GM12878 (cell line): ENCODE results near the gene CAB39. TPM values are rescaled to one million over a fixed set of nuclear protein-coding genes. Genes with fewer than 3 reads are reported as not detected.

Experiments used
- BCL11A ChIP-seq: IDR thresholded peaks from 2 replicates; pipeline ENCODE4 v1.6.1; 2011; ENCODE audit warnings: low read depth, low read length
- BCL3 ChIP-seq: IDR thresholded peaks from 2 replicates; pipeline ENCODE4 v1.6.1; 2011; ENCODE audit warnings: borderline replicate concordance, low read depth, mild to moderate bottlenecking, moderate library complexity, low read length; ENCODE audit not compliant: insufficient read depth, poor library complexity, severe bottlenecking
- BHLHE40 ChIP-seq, 2 experiments: fragments of 450-650 bp in 1 of 2; IDR thresholded peaks; 2 replicates each; pipeline ENCODE4 v1.6.1; 2011 to 2017; ENCODE audit warnings: low read depth in 2 of 2, borderline replicate concordance in 1 of 2, improper control_type of control experiment in 1 of 2, low read length in 1 of 2, mild to moderate bottlenecking in 1 of 2
- CBX3 ChIP-seq: fragments of 200-600 bp; sonication (generic); IDR thresholded peaks from 2 replicates; pipeline ENCODE4 v1.6.1; 2016; ENCODE audit warnings: low read depth, borderline replicate concordance
- CEBPZ ChIP-seq: fragments of 150-350 bp; IDR thresholded peaks from 2 replicates; pipeline ENCODE4 v1.6.1; 2016; ENCODE audit warnings: low read depth, low read length
- EP300 ChIP-seq, 2 experiments: fragments of 150-350 bp in 1 of 2; IDR thresholded peaks; 2 replicates each; pipeline ENCODE4 v1.6.1; 2011 to 2012; ENCODE audit warnings: low read depth in 2 of 2, low read length in 2 of 2, borderline replicate concordance in 1 of 2, improper control_type of control experiment in 1 of 2, inconsistent platforms in 1 of 2; ENCODE audit not compliant: control insufficient read depth in 1 of 2
- IKZF1 ChIP-seq: fragments of 450-650 bp; conservative IDR thresholded peaks from 2 replicates; pipeline ENCODE4 v1.6.1; 2017; ENCODE audit warnings: antibody characterized with exemption, mild to moderate bottlenecking
- JUNB ChIP-seq: IDR thresholded peaks from 2 replicates; pipeline ENCODE4 v1.6.1; 2016; ENCODE audit warnings: antibody characterized with exemption, mild to moderate bottlenecking
- KDM1A ChIP-seq: fragments of 200-600 bp; sonication (generic); IDR thresholded peaks from 2 replicates; pipeline ENCODE4 v1.6.1; 2016; ENCODE audit warnings: borderline replicate concordance
- MEF2A ChIP-seq: IDR thresholded peaks from 2 replicates; pipeline ENCODE4 v1.6.1; 2011; ENCODE audit warnings: low read depth, mild to moderate bottlenecking, low read length, moderate library complexity; ENCODE audit not compliant: insufficient read depth
- MTA3 ChIP-seq: IDR thresholded peaks from 2 replicates; pipeline ENCODE4 v1.6.1; 2012; ENCODE audit warnings: low read length, inconsistent platforms, borderline replicate concordance
- NFIC ChIP-seq: IDR thresholded peaks from 2 replicates; pipeline ENCODE4 v1.6.1; 2012; ENCODE audit warnings: low read depth, mild to moderate bottlenecking, inconsistent platforms, low read length, moderate library complexity
- NR2C2 ChIP-seq: IDR thresholded peaks from 2 replicates; pipeline ENCODE4 v1.6.1; 2011; ENCODE audit warnings: borderline replicate concordance, low read depth; ENCODE audit not compliant: control insufficient read depth, insufficient read length
- NR2F1 ChIP-seq: fragments of 450-650 bp; conservative IDR thresholded peaks from 2 replicates; pipeline ENCODE4 v1.6.1; 2017; ENCODE audit warnings: mild to moderate bottlenecking
- PAX5 ChIP-seq: IDR thresholded peaks from 2 replicates; pipeline ENCODE4 v1.6.1; 2011; ENCODE audit warnings: low read depth, low read length, borderline replicate concordance
- PML ChIP-seq: IDR thresholded peaks from 2 replicates; pipeline ENCODE4 v1.6.1; 2012; ENCODE audit warnings: low read length, inconsistent platforms
- RB1 ChIP-seq: fragments of 450-650 bp; formaldehyde crosslinking; IDR thresholded peaks from 2 replicates; pipeline ENCODE4 v1.6.1; 2017; ENCODE audit warnings: mild to moderate bottlenecking, borderline replicate concordance
- RELB ChIP-seq: fragments of 450-650 bp; IDR thresholded peaks from 2 replicates; pipeline ENCODE4 v1.6.1; 2017; ENCODE audit warnings: low read depth, mild to moderate bottlenecking, moderate library complexity
- STAT1 ChIP-seq: fragments of 450-650 bp; conservative IDR thresholded peaks from 2 replicates; pipeline ENCODE4 v1.6.1; 2014; ENCODE audit warnings: antibody characterized with exemption, mild to moderate bottlenecking
- ZBED1 ChIP-seq: IDR thresholded peaks from 2 replicates; pipeline ENCODE4 v1.6.1; 2016; ENCODE audit warnings: borderline replicate concordance
- ZSCAN29 ChIP-seq: fragments of 450-650 bp; IDR thresholded peaks from 2 replicates; pipeline ENCODE4 v1.6.1; 2017; ENCODE audit warnings: mild to moderate bottlenecking, moderate library complexity
- polyA plus RNA-seq, 11 experiments: library from polyadenylated mRNA; depleted of rRNA in 4 of 11; unstranded in 6 of 11; stranded (reverse) in 5 of 11; fragments of >200 nt; fragmentation: Nextera tagmentation in 4 of 11; fragmentation: Illumina TruSeq in 1 of 11; extraction: Ambion mirVana in 4 of 11; extraction: Trizol in 1 of 11; gene quantifications; 1 replicate in 1 of 11; 2 replicates in 10 of 11; pipeline versions ENCODE4 v1.2.1 to v1.2.3, GENCODE V29; 2011 to 2016; ENCODE audit warnings: inconsistent platforms in 2 of 11, missing spikeins in 2 of 11, low read depth in 1 of 11
- total RNA-seq, 4 experiments: library from RNA; depleted of rRNA in 3 of 4; stranded (reverse); fragments of >200 nt in 3 of 4; fragmentation: Illumina TruSeq in 1 of 4; extraction: Trizol in 1 of 4; gene quantifications; 2 replicates each; pipeline versions ENCODE4 v1.2.1 to v1.2.3, GENCODE V29; 2013 to 2021
- TF ChIP-seq, protein P1 (sequence below): fragments of 450-650 bp; IDR thresholded peaks from 2 replicates; pipeline ENCODE4 v1.6.1; 2017; ENCODE audit warnings: borderline replicate concordance

CAB39 gene
- total and polyA plus RNA-seq, 10 of the 15 experiments (the other 5 are each of a cell fraction or from before 2014, with no cell fraction given): 13.3 to 129 (median 62.9) TPM

DNA sequence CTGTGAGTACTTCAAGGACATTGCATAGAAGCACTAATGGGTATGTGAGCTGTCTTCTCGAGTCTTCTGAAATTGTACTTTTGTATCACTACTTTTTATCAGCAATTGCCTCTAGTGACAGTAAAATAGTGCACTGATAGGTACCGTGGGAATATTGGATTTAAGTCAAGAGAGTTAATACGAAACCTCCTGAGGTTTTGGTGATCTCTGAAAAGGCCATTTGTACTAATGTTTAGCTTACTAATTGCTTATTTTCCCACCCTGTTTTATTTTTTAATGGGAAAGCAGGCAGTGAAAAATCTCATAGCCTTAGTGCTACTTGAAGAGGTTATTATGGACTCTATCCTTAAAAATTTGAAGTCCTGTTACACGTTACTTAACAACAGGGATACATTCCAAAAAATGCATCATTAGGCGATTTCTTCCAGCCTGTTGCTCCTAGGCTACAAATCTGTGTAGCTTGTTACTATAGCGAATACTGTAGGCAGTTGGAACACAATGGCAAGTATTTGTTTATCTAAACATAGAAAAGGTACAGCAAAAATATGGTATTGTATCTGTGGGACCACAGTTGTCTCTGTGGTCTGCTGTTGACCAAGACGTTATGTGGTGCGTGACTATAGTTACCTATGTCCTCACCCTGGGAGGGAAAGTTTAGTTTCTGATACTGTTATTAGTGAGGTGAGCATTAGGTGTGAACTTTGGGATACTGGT lies 65.9 kb downstream of the CAB39 start (continued):
- no peak for TF ChIP-seq CBX3
- TF ChIP-seq MTA3: no peak
- peak; percentile 46 for TF ChIP-seq JUNB
- peak; percentile 67; the same call in 1 of the 2 replicates for TF ChIP-seq MEF2A
- TF ChIP-seq NFIC: peak; percentile 84
- TF ChIP-seq BHLHE40 (IDR thresholded peaks at IDR 0.05; ENCODE audit: borderline replicate concordance in 1 of 2, low read depth in 2 of 2, low read length in 1 of 2): peak in 1 of 2 experiments; percentile 27; a peak in 1 of 4 replicates
- TF ChIP-seq BCL11A: peak; percentile 75
- peak; percentile 56 to 63; a peak in 3 of 4 replicates for TF ChIP-seq EP300 (IDR thresholded peaks at IDR 0.05; ENCODE audit: borderline replicate concordance in 1 of 2, control insufficient read depth in 1 of 2, low read depth in 2 of 2, low read length in 2 of 2)
- TF ChIP-seq BCL3: no peak
- TF ChIP-seq RELB: 0 out of 2 replicates have a peak, but pooled peaks have one; percentile 34
- no peak for TF ChIP-seq KDM1A
- TF ChIP-seq IKZF1: peak; percentile 58; the same call in 1 of the 2 replicates
- TF ChIP-seq STAT1: no peak
- TF ChIP-seq ZBED1: no peak; the same call in 1 of the 2 replicates
- TF ChIP-seq RB1: no peak; the same call in 1 of the 2 replicates
- TF ChIP-seq NR2F1: no peak
- no peak for TF ChIP-seq ZSCAN29
- no peak for TF ChIP-seq CEBPZ
- TF ChIP-seq, protein P1, sequence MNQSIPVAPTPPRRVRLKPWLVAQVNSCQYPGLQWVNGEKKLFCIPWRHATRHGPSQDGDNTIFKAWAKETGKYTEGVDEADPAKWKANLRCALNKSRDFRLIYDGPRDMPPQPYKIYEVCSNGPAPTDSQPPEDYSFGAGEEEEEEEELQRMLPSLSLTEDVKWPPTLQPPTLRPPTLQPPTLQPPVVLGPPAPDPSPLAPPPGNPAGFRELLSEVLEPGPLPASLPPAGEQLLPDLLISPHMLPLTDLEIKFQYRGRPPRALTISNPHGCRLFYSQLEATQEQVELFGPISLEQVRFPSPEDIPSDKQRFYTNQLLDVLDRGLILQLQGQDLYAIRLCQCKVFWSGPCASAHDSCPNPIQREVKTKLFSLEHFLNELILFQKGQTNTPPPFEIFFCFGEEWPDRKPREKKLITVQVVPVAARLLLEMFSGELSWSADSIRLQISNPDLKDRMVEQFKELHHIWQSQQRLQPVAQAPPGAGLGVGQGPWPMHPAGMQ: no peak
- peak; percentile 31; the same call in 1 of the 2 replicates for TF ChIP-seq PAX5
- no peak for TF ChIP-seq PML
- TF ChIP-seq NR2C2: no peak
